Measurements from ENCODE around the gene LIMS2.

LIMS2 gene

DNA sequence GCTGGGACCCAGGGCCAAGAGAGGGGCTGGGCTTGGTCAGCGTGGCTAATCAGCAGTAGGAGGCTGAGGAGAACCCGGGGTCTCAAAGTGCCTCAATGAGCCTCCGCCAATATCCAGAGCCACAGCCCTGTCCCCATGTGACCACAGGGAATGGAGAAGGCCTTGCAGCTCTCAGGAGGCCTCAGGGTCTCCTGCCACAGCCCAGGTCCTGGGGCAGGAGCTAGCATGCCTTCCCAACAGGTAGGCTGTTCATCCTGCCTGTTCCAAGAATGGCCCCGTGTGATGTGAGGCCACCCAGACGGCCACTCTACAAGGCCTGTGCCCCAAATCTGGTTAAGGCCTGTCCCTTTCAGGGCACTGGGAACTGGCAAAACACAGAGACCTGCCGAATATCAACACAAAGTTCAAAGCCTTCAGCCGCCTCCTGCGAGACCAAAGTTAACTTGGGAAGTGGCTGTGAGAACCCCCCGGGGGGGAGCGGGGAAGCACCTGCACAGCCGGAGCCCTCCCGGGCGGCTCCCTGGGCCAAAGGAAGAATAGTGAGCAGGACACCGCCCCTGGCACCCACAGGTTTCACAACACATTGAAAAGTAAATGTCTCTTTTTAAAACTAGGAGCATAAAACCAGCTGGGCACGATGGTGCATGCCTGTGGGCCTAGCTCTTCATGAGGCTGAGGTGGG is 4.5 kb upstream of the LIMS2 start:
- DNase-seq (ENCODE audit: extremely low read depth, low read depth), result no peak
- TF ChIP-seq, protein P1, sequence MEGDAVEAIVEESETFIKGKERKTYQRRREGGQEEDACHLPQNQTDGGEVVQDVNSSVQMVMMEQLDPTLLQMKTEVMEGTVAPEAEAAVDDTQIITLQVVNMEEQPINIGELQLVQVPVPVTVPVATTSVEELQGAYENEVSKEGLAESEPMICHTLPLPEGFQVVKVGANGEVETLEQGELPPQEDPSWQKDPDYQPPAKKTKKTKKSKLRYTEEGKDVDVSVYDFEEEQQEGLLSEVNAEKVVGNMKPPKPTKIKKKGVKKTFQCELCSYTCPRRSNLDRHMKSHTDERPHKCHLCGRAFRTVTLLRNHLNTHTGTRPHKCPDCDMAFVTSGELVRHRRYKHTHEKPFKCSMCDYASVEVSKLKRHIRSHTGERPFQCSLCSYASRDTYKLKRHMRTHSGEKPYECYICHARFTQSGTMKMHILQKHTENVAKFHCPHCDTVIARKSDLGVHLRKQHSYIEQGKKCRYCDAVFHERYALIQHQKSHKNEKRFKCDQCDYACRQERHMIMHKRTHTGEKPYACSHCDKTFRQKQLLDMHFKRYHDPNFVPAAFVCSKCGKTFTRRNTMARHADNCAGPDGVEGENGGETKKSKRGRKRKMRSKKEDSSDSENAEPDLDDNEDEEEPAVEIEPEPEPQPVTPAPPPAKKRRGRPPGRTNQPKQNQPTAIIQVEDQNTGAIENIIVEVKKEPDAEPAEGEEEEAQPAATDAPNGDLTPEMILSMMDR (IDR thresholded peaks at IDR 0.05; ENCODE audit: low read depth, low read length), result no peak

DNA sequence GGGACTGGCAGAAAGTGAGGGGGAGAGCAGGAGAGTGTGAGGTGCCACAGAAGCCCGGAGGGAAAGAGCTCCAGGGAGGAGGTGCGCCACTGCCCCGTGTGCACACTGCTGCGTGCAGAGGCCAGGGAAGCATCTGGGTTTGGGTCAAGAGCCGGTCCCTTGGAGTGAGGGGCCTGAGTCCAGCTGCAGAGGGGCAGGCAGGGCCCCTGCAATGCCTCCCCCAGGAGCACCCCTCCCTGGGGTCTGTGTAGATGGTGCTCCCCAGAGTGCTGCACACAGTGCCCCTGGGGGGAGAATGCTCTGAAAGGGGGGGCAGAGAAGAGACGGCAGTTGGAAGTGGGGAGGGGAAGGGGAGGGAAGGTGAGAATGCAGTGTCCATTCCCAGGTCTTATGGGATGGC is 3.7 kb upstream of the LIMS2 start:
- TF ChIP-seq, protein P1 (IDR thresholded peaks at IDR 0.05; ENCODE audit: low read depth, low read length), result no peak
- no peak for DNase-seq (ENCODE audit: extremely low read depth, low read depth)

DNA sequence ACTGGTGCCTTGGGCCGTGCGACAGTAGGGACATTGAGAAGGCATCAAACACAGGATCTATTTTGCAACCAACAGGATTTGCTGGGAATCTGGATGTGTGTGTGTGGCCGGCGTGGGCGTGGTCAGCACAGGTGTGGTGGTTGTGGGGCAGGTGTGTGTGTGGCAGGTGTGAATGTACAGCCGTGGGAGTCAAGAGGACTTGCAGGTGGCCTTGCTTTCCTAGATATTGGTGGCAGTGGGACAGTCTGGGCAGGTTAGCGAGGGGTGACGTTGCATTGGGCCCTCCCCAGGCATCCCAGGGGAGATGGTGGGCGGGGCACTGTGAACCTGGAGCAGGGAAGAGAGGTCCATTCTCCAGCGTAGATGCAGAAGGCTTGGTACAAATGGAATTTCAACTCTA is 3.2 kb upstream of the LIMS2 start:
- no peak for DNase-seq (ENCODE audit: extremely low read depth, low read depth)
- TF ChIP-seq, protein P1 (IDR thresholded peaks at IDR 0.05; ENCODE audit: low read depth, low read length), result no peak

DNA sequence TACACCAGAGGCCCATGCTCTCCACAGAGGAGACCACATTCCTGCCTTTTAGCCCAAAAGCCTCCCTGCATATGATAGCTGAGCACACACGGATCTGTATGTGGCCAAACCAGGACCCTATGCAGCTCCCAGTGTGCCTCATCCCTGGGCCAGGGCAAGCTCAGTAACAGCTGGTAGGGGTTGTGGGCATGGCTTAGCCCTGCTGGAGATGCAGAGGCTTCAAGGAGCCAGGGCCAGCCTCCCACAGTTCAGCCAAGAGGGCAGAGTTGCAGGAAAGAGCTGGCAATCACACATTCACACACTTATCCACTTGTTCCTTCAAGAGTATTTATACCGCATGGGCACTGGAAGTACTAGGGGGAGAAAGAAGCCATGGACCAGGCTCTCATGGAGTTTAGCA is 1.6 kb upstream of the LIMS2 start:
- TF ChIP-seq, protein P1 (IDR thresholded peaks at IDR 0.05; ENCODE audit: low read depth, low read length), result no peak
- no peak for DNase-seq (ENCODE audit: extremely low read depth, low read depth)

DNA sequence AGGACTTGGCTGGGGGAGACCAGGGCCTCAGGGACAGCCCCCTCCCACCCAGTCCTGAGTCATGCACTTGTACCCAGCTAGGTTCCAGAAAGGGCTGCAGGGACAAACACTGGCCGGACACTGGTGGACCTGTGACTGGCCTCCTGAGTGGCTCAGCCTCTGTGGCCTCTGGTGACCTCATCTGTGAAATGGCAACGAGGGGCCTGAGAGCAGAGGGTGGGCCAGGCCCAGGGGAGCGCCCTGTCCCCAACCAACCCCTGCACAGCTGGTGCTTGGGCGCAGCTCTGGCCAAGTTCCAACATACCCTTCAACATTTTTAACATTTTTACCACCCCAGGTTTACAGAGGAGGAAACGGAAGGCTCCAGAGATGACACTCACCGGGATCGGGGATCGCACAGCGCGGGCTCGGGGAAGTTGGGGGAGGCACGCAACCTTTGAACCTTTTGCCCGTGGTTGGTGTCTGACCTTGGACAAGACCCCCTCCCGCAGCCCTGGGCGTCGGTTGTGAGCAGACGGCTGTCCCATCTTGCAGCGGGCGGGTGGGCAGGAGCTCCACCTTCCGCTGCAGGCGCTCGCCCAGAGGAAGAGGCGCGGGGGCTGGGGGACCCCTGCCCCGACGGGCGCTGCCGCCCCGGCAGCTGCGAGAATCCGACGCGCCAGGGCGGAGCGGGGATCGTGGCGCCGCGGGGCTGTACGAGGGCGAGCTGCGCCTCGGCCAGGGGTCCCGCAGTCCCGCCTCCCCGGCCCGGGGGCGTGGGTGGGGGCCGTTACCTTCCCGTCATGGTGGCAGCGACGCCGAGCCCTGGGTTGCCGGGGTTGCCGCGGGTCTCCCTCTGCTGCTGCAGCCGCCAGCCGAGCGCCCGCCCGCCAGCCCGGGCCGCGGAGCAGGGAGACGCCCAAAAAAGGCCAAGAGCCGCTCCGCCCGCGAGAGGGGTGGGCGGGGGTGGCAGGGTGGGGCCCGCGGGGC is 805 bp downstream of the LIMS2 start:
- no peak for DNase-seq (ENCODE audit: extremely low read depth, low read depth)
- TF ChIP-seq, protein P1 (IDR thresholded peaks at IDR 0.05; ENCODE audit: low read depth, low read length), result no peak

DNA sequence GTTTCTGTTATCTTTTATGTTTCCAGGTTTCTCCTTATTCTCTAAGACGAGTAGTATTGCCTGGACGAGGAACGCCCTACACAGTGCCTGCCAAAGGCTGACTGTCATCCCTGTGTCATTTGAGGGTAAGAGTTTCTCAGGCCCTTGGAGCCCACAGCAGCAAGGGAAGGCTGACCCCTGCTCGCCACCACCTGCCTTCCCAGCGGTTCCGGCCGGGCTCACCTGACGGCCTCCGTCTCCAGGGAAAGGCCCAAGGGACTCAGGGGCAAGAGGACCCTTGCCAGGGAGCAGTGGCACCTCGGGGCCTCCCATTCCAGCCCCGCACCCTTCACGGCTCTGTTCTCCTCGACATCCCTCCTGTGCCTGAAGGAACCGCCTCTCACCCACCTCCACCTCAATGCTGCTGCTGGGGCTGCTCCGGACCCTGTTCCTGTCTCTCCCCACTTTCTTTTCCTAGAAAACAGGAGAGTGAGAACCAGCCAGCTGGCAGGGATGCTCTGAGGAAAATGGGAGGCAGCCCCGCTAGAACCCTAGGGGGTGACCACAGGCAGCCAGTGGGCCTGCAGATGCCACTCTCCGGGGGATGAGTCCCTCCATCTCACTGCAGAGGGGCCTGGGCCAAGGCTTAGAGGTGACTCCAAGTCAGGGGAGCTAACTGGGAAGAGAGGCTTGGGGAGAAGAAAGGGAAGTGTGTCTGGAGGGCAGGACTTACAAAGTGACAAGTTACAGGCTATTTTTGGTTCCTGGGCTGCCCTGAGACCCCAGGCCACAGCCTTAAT is 1.9 kb downstream of the LIMS2 start:
- TF ChIP-seq, protein P1 (IDR thresholded peaks at IDR 0.05; ENCODE audit: low read depth, low read length), result no peak
- DNase-seq (ENCODE audit: extremely low read depth, low read depth), result no peak

Data from AG09319 (cell line).